GM23248 (cell line): ENCODE measurements around the gene NPTN.

ENCODE experiments used
- EZH2 ChIP-seq: fragments of 200-600 bp; sonication (generic); IDR thresholded peaks from 2 replicates; pipeline ENCODE4 v1.6.1; 2018; ENCODE audit warnings: antibody characterized with exemption, mild to moderate bottlenecking; ENCODE audit not compliant: insufficient read depth, poor library complexity, severe bottlenecking
- EZH2phosphoT487 ChIP-seq: fragments of 200-600 bp; sonication (generic); IDR thresholded peaks from 2 replicates; pipeline ENCODE4 v1.6.1; 2018; ENCODE audit warnings: antibody characterized with exemption, moderate library complexity, mild to moderate bottlenecking, low read depth; ENCODE audit not compliant: insufficient read depth

DNA sequence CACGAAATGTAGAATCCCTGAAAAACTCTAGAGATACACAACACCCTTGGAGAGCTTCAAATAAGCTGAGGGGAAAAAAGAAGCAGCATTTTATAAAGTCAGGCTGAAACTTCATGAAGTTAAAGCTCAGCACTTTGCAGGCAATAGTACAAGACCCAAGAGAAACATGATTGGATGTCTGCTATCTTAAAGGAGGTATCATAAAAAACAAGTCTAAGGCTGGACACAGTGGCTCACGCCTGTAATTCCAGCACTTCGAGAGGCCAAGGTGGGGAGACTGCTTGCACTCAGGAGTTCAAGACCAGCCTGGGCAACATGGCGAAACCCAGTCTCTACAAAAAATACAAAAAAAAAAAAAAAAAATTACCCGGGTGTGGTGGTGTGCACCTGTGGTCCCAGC is 42.9 kb downstream of the NPTN start:
- TF ChIP-seq EZH2: no peak
- TF ChIP-seq EZH2phosphoT487: no peak
